Measurements from ENCODE around the gene LAMA5.

LAMA5 gene

DNA sequence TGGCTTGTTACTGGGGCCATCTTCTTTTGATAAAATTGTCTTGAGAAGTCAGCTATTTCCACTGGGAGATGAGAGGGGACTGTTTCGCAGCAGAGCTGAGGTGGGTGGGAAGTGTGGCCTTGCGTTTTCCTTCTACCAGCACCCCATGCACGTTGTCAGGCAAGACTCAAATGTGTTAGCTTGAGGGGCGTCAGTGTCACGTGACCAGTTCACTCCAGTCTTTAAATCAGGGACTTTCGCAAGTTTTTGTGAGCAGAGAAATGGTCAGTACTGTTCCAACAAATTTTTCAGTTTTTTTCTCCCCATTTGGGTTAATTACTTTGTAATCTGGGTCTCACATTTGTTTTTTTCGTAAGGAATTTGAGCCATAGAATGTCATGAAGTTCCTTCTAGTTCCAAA lies 85.0 kb downstream of the LAMA5 start:
- no peak overlapping the region for H3K27ac ChIP-seq (ENCODE audit: low read depth, low read length)
- no peak overlapping the region for H3K9ac ChIP-seq (ENCODE audit: low read length)
- H3K36me3 ChIP-seq (ENCODE audit: insufficient read depth, low read length), result peaks cover 70% of the 10 kb centered on the region
- H3K4me1 ChIP-seq (ENCODE audit: insufficient read depth, low read length), result no peaks in the 10 kb centered on the region
- no peak overlapping the region for H3K4me3 ChIP-seq (ENCODE audit: low read depth in 1 of 2, low read length in 2 of 2)
- no peaks in the 10 kb centered on the region for H3K9me3 ChIP-seq (ENCODE audit: low read length)
- no peaks in the 10 kb centered on the region for H3K27me3 ChIP-seq (ENCODE audit: control insufficient read depth in 1 of 2, insufficient read depth in 2 of 2, low read length in 2 of 2)

DNA sequence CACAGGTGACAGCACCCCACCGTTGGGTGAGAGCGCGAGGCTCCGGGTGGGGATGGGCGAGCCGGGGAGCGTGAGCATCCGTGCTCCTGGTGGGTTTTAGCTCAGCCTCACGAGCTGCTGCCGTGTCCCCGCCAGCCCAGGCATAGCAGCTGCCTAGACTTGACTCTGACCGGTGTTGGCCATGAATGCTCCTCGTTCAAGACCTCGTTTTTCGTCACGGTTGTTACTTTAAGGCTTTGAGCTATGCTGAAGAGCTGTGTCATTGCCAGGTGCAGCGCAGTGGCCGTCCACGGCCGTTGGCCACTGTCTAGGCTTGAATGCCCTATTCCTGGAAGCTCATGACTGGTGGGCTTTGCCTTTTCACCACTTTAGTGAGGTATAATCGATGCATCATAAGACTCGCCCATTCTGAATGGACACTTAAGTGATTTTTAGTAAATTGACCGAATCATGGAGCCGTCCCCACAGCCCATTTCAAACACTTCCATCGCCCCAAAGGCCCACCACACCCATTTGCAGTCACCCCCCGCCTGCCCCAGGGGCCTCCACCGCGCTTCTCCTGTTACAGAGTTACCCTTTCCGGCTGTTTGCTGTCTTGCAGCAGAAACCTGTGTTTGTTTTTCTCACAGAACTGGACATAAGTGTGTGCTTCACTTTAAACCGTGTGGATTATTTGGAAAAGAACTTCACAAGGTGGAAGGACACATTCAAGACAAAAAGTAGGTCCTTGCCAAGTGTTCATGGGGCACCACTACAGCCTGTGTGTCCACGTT lies 85.8 kb downstream of the LAMA5 start:
- H3K27ac ChIP-seq (ENCODE audit: low read depth, low read length), result no peak overlapping the region
- H3K4me3 ChIP-seq (ENCODE audit: low read depth in 1 of 2, low read length in 2 of 2), result no peak overlapping the region
- H3K9me3 ChIP-seq (ENCODE audit: low read length), result no peaks in the 10 kb centered on the region
- no peaks in the 10 kb centered on the region for H3K27me3 ChIP-seq (ENCODE audit: control insufficient read depth in 1 of 2, insufficient read depth in 2 of 2, low read length in 2 of 2)
- peaks cover 70% of the 10 kb centered on the region for H3K36me3 ChIP-seq (ENCODE audit: insufficient read depth, low read length)
- no peaks in the 10 kb centered on the region for H3K4me1 ChIP-seq (ENCODE audit: insufficient read depth, low read length)
- no peak overlapping the region for H3K9ac ChIP-seq (ENCODE audit: low read length)

DNA sequence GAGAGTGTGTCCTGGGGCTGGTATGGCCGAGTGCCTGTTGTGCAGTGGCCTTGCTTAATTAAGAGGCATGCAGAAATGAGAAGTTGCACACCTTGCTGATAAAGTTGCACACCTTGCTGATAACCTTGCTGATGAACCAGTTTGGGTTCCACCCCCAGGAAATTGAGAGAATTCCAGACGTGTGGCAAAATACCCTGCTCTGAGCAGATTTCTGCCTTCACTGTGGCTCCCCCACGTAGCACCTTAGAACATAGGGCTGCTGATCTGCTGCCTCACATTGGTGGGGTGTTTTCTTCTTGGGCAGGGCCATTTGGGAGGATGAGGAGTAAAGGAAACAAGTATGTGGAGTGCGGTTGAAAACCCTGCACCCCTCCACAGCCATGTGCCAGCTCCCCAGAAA lies 86.8 kb downstream of the LAMA5 start:
- peaks cover 64% of the 10 kb centered on the region for H3K36me3 ChIP-seq (ENCODE audit: insufficient read depth, low read length)
- H3K4me1 ChIP-seq (ENCODE audit: insufficient read depth, low read length), result no peaks in the 10 kb centered on the region
- H3K27me3 ChIP-seq (ENCODE audit: control insufficient read depth in 1 of 2, insufficient read depth in 2 of 2, low read length in 2 of 2), result no peaks in the 10 kb centered on the region
- H3K9ac ChIP-seq (ENCODE audit: low read length), result no peak overlapping the region
- H3K27ac ChIP-seq (ENCODE audit: low read depth, low read length), result no peak overlapping the region
- H3K4me3 ChIP-seq (ENCODE audit: low read depth in 1 of 2, low read length in 2 of 2), result no peak overlapping the region
- H3K9me3 ChIP-seq (ENCODE audit: low read length), result no peaks in the 10 kb centered on the region

DNA sequence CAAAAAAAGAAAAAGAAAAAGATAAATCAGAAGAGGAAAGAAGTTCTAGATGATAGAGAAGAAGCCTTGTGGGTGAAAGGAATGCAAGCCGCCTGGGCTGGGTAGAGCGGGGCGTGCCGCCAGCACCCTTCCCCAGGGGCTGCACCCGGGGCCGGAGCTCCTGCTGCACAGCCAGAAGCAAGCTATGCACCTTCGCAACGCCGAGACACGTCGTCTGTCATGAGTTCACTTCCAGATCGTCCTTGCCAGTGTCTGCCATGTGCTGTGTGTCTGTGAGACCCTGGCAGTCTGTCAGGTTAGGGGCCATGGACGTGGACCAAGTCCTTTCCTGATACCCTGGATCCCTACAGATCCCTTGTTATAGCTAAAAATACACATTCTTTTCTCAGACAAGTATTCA lies 89.9 kb downstream of the LAMA5 start:
- H3K27me3 ChIP-seq (ENCODE audit: control insufficient read depth in 1 of 2, insufficient read depth in 2 of 2, low read length in 2 of 2), result no peaks in the 10 kb centered on the region
- peaks cover 63% of the 10 kb centered on the region for H3K36me3 ChIP-seq (ENCODE audit: insufficient read depth, low read length)
- H3K27ac ChIP-seq (ENCODE audit: low read depth, low read length), result no peak overlapping the region
- no peak overlapping the region for H3K4me3 ChIP-seq (ENCODE audit: low read depth in 1 of 2, low read length in 2 of 2)
- no peak overlapping the region for H3K9ac ChIP-seq (ENCODE audit: low read length)
- H3K9me3 ChIP-seq (ENCODE audit: low read length), result no peaks in the 10 kb centered on the region
- H3K4me1 ChIP-seq (ENCODE audit: insufficient read depth, low read length), result no peaks in the 10 kb centered on the region

DNA sequence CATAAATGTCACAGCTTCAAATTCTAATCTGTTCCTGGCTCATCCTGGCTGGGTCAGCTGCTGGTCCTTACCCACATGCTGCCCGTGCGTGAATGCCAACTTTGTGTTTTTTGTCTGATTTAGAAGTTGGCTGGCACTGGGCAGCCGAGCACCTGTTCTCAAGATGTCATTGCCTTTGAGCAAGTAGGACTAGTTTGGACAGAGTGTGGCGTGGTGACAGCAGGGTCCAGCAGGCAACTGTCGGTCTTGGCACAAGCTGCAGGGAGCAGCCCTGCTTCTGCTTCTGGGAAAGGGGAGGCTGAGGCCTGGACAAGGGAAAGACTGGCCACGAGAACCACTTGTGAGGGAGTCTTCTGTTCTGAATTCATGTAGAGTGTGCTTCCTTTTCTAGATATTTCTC lies 90.7 kb downstream of the LAMA5 start:
- H3K9me3 ChIP-seq (ENCODE audit: low read length), result no peaks in the 10 kb centered on the region

DNA sequence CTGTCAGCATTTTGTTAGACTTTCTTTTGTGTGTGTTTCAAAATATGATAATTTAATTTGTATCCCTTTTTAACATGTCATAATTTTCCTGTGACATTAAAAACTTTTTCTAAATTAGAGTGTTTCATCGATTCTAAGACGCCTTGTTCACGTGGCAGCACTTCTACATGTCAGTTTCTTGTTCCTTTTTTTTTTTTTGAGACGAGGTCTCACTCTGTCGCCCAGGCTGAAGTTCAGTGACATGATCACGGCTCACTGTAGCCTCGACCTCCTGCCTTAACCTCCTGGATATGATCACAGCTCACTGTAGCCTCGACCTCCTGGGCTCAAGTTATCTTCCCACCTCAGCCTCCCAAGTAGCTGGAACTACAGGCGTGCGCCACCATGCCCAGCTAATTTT lies 91.9 kb downstream of the LAMA5 start:
- H3K9ac ChIP-seq (ENCODE audit: low read length), result no peak overlapping the region
- no peaks in the 10 kb centered on the region for H3K9me3 ChIP-seq (ENCODE audit: low read length)
- no peak overlapping the region for H3K27ac ChIP-seq (ENCODE audit: low read depth, low read length)
- H3K27me3 ChIP-seq (ENCODE audit: control insufficient read depth in 1 of 2, insufficient read depth in 2 of 2, low read length in 2 of 2), result no peaks in the 10 kb centered on the region
- no peaks in the 10 kb centered on the region for H3K4me1 ChIP-seq (ENCODE audit: insufficient read depth, low read length)
- H3K36me3 ChIP-seq (ENCODE audit: insufficient read depth, low read length), result peaks cover 57% of the 10 kb centered on the region
- no peak overlapping the region for H3K4me3 ChIP-seq (ENCODE audit: low read depth in 1 of 2, low read length in 2 of 2)

More for the DNA sequence above, 90.7 kb downstream of the LAMA5 start:
- Histone ChIP-seq H3K9ac (ENCODE audit: low read length) (no peak overlapping the region), H3K4me1 (ENCODE audit: insufficient read depth, low read length) (no peaks in the 10 kb centered on the region), H3K27ac (ENCODE audit: low read depth, low read length) (no peak overlapping the region), H3K4me3 (ENCODE audit: low read depth in 1 of 2, low read length in 2 of 2) (no peak overlapping the region), H3K27me3 (ENCODE audit: control insufficient read depth in 1 of 2, insufficient read depth in 2 of 2, low read length in 2 of 2) (no peaks in the 10 kb centered on the region), H3K36me3 (ENCODE audit: insufficient read depth, low read length) (peaks cover 64% of the 10 kb centered on the region)

DNA sequence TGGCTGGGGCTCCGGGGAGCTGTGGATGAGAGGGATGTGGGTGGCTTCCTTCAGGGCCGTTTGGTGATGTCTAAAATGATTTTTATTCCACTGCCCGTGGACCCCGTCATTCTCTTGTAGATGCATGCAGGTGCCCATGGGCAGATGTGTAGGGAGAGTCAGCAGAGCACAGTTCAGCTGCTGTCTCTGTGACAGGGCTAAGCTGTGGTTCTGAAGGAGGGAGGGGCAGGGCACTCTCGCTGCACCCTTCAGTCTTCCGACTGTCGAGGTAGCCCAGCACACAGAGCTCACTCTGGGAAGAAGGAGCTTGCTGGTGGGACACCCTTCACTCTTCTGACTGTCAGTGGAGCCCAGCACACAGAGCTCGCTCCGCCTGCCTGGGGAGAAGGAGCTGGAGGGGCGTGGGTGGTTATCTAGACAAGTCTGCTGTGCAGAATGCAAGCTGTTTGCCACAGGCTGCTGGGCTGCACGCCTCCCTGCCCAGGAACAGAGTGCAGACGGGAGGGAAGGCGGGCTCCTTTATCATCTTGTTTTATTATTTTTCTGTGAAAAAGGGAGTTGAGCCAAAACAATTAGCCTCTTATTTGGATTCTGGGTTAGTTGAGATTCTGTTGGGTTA lies 92.7 kb downstream of the LAMA5 start:
- H3K9ac ChIP-seq (ENCODE audit: low read length), result no peak overlapping the region
- H3K27ac ChIP-seq (ENCODE audit: low read depth, low read length), result no peak overlapping the region
- no peaks in the 10 kb centered on the region for H3K9me3 ChIP-seq (ENCODE audit: low read length)
- no peaks in the 10 kb centered on the region for H3K27me3 ChIP-seq (ENCODE audit: control insufficient read depth in 1 of 2, insufficient read depth in 2 of 2, low read length in 2 of 2)
- H3K4me1 ChIP-seq (ENCODE audit: insufficient read depth, low read length), result no peaks in the 10 kb centered on the region
- H3K4me3 ChIP-seq (ENCODE audit: low read depth in 1 of 2, low read length in 2 of 2), result no peak overlapping the region
- peaks cover 49% of the 10 kb centered on the region for H3K36me3 ChIP-seq (ENCODE audit: insufficient read depth, low read length)

DNA sequence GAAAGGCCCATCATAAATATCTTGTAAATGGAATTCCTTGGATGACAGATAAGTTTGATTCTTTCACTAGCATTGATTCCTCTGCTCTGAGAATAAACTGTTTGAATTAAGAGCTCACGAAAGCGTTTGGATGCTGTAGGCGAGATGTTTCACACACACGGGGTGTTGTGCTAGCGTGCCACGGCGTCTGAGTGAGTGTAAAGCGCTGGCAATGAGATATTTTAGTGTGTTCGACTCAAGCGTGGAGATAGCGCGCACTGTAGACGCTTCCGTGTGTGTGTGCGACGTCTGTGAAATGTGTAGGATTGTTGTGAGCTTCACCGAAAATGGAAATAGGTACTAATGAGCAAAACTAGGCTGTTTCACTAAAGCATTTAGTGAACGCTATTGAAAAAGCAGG lies 93.7 kb downstream of the LAMA5 start:
- Histone ChIP-seq H3K36me3 (ENCODE audit: insufficient read depth, low read length) (peaks cover 42% of the 10 kb centered on the region), H3K4me3 (ENCODE audit: low read depth in 1 of 2, low read length in 2 of 2) (no peak overlapping the region), H3K4me1 (ENCODE audit: insufficient read depth, low read length) (no peaks in the 10 kb centered on the region), H3K9me3 (ENCODE audit: low read length) (no peaks in the 10 kb centered on the region), H3K27ac (ENCODE audit: low read depth, low read length) (no peak overlapping the region), H3K9ac (ENCODE audit: low read length) (no peak overlapping the region), H3K27me3 (ENCODE audit: control insufficient read depth in 1 of 2, insufficient read depth in 2 of 2, low read length in 2 of 2) (no peaks in the 10 kb centered on the region)

DNA sequence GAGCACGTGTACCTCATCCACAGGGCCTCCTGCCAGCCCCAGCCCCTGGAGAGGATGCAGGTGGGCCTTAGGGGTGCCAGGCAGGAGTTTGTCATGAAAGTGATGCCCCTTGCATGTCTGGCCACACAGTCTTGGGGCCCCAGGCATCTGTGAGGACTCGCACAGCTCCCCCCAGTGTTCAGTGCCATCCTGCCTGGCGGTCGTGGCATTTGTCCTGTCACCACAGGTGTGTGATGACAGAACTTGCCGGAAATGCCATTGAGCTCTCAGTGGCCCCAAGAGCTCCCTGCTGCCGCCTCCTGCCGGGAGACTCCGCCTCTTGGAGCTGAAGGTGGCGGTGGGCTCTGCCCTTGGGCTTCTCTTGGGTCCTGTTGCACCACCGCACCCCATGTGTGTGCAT lies 94.9 kb downstream of the LAMA5 start:
- H3K4me1 ChIP-seq (ENCODE audit: insufficient read depth, low read length), result no peaks in the 10 kb centered on the region
- H3K4me3 ChIP-seq (ENCODE audit: low read depth in 1 of 2, low read length in 2 of 2), result no peak overlapping the region
- H3K9me3 ChIP-seq (ENCODE audit: low read length), result no peaks in the 10 kb centered on the region
- H3K27ac ChIP-seq (ENCODE audit: low read depth, low read length), result no peak overlapping the region
- no peaks in the 10 kb centered on the region for H3K27me3 ChIP-seq (ENCODE audit: control insufficient read depth in 1 of 2, insufficient read depth in 2 of 2, low read length in 2 of 2)
- H3K9ac ChIP-seq (ENCODE audit: low read length), result no peak overlapping the region
- peaks cover 34% of the 10 kb centered on the region for H3K36me3 ChIP-seq (ENCODE audit: insufficient read depth, low read length)

DNA sequence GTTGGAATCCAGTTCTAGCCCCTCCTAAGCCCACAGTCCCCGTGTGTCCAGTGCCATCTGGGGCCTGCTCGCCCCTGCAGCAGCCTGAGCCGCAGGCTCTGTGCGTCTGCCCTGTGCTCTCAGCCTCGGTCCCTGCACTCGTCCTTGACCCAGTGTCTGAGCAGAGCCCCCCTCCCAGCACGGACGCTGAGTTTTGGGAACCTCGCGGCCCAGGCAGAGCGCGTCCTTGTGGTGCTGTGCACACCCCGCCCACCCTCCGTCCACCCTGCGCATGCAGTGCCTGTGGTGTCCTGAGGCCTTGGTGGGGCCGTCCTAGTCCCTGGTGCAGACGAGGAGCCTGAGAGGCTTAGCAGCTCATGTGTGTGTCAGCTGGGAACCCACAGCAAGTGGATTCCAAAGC lies 97.2 kb downstream of the LAMA5 start:
- H3K27me3 ChIP-seq (ENCODE audit: control insufficient read depth in 1 of 2, insufficient read depth in 2 of 2, low read length in 2 of 2), result no peaks in the 10 kb centered on the region
- H3K9me3 ChIP-seq (ENCODE audit: low read length), result no peaks in the 10 kb centered on the region
- peaks cover 34% of the 10 kb centered on the region for H3K36me3 ChIP-seq (ENCODE audit: insufficient read depth, low read length)
- H3K4me3 ChIP-seq (ENCODE audit: low read depth in 1 of 2, low read length in 2 of 2), result no peak overlapping the region
- no peak overlapping the region for H3K27ac ChIP-seq (ENCODE audit: low read depth, low read length)
- no peaks in the 10 kb centered on the region for H3K4me1 ChIP-seq (ENCODE audit: insufficient read depth, low read length)
- H3K9ac ChIP-seq (ENCODE audit: low read length), result no peak overlapping the region

DNA sequence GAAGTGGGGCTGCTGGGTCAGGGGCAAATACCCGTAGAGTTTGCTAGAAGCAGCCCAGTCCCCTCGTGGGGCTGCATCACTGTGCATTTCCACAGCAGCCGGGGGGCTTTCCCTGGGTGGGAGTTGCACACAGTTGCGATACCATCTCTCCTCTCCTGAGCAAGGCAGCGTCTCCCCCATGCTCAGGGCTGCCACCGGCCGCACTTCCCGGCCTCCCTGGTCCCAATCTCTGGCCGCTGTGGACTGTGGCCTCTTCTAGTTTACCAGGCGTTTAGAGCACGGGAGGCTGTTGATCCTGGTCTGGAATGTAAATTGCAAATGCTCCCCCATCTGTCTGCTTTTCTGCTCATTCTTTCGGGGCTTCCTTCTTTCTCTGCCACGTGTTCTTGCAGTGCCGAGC lies 97.7 kb downstream of the LAMA5 start:
- Histone ChIP-seq H3K27ac (ENCODE audit: low read depth, low read length) (no peak overlapping the region), H3K27me3 (ENCODE audit: control insufficient read depth in 1 of 2, insufficient read depth in 2 of 2, low read length in 2 of 2) (no peaks in the 10 kb centered on the region), H3K4me1 (ENCODE audit: insufficient read depth, low read length) (no peaks in the 10 kb centered on the region), H3K9ac (ENCODE audit: low read length) (no peak overlapping the region), H3K4me3 (ENCODE audit: low read depth in 1 of 2, low read length in 2 of 2) (no peak overlapping the region), H3K9me3 (ENCODE audit: low read length) (no peaks in the 10 kb centered on the region), H3K36me3 (ENCODE audit: insufficient read depth, low read length) (peaks cover 34% of the 10 kb centered on the region)
